ENCODE measurements around the gene LRRC4B. TPM values are rescaled to one million over a fixed set of nuclear protein-coding genes. Genes with fewer than 3 reads are reported as not detected.
A peak's percentile ranks its signal among the peaks of the same experiment; 100 is the strongest.

Gene LRRC4B
- total RNA-seq, 1 experiment from 2014 or later, result 0.54 TPM

DNA sequence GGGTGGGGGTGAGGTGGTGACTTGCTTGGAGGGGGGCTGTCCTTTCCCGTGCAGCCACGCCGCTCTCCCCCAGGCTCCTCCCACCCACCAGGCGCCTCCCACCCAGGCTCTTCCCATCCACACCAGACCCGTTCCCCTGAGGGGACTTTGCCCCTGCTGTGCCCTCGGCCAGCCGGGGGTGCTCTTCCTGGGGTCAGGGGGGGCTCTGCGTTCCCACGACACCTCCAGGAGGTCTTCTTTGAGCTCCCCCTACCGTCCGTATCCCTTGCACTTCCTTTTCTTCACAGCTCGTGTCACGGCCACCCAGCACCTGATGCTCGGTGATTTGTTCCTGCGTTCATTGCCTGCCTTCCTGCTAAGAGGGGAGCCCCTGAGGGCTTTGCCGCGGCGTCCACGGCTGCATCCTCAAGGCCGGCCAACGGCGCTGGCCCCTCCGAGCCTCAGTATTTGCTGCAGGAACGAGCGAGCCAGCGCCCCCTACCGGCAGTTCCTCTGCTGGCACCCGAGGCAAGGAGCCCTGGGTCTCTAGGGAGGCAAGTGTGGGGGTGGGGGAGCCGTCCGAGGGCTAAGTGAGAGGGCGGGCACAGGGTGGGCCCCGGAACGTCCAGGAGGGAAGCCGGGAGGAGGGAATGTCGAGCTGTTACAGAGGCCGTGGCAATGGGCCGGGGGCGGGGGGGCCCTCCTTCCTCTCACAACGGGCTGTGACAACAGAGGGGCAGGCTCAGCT lies 11.8 kb downstream of the LRRC4B start:
- ChIA-PET POLR2A (interaction anchor here (0.7 kb wide), 1 partner anchor 172 kb away, joined by 3 read pairs; no protein-coding TSS in a partner anchor), CTCF (interaction anchor here (0.5 to 2.5 kb wide), 34 partner anchors 9 to 961 kb away, joined by 3 to 25 read pairs (median 4); partner anchors contain the start of genes GPR32, JOSD2 and POLD1)
- Histone ChIP-seq H3K27me3 (replicated peaks; ENCODE audit: control insufficient read depth, insufficient read depth, low read length) (no peaks in the 10 kb centered on the region; the same call in 1 of the 2 replicates), H3K4me1 (peaks cover 11% of the 10 kb centered on the region), H3K9me3 (no peaks in the 10 kb centered on the region), H3K36me3 (ENCODE audit: control insufficient read depth, insufficient read depth, low read length) (no peaks in the 10 kb centered on the region), H3K4me3 (ENCODE audit: low read depth, low read length) (peak overlapping the region; percentile 45)
- peak overlapping the region; percentile 75 for H3K4me3 Mint-ChIP-seq (ENCODE audit: unreplicated experiment)
- no peaks in the 10 kb centered on the region for H3K9me3 Mint-ChIP-seq (ENCODE audit: unreplicated experiment)
- no TSS peak for BruUV-seq (replicated peaks)
- peaks cover 19% of the 10 kb centered on the region for H3K27me3 Mint-ChIP-seq (ENCODE audit: insufficient read depth, unreplicated experiment)
- no peaks in the 10 kb centered on the region for H3K36me3 Mint-ChIP-seq (ENCODE audit: insufficient read depth, unreplicated experiment)
- intact Hi-C loops (cut with micrococcal nuclease; ENCODE audit: unreplicated experiment), result loop anchor here (1.0 to 2.0 kb wide), 2 partner anchors 19 to 188 kb away; no protein-coding TSS in a partner anchor
- TF ChIP-seq, protein P1, sequence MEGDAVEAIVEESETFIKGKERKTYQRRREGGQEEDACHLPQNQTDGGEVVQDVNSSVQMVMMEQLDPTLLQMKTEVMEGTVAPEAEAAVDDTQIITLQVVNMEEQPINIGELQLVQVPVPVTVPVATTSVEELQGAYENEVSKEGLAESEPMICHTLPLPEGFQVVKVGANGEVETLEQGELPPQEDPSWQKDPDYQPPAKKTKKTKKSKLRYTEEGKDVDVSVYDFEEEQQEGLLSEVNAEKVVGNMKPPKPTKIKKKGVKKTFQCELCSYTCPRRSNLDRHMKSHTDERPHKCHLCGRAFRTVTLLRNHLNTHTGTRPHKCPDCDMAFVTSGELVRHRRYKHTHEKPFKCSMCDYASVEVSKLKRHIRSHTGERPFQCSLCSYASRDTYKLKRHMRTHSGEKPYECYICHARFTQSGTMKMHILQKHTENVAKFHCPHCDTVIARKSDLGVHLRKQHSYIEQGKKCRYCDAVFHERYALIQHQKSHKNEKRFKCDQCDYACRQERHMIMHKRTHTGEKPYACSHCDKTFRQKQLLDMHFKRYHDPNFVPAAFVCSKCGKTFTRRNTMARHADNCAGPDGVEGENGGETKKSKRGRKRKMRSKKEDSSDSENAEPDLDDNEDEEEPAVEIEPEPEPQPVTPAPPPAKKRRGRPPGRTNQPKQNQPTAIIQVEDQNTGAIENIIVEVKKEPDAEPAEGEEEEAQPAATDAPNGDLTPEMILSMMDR (IDR thresholded peaks at IDR 0.05; ENCODE audit: insufficient read depth in 1 of 2, low read depth in 1 of 2, low read length in 1 of 2, severe bottlenecking in 1 of 2, unreplicated experiment in 1 of 2), result peak; percentile 90 to 93
- DNase-seq, result peak; percentile 92 to 93
- H3K4me1 Mint-ChIP-seq (ENCODE audit: low read depth, unreplicated experiment), result peaks cover 6% of the 10 kb centered on the region
- peak overlapping the region; percentile 20 for H3K27ac Mint-ChIP-seq (ENCODE audit: unreplicated experiment)

DNA sequence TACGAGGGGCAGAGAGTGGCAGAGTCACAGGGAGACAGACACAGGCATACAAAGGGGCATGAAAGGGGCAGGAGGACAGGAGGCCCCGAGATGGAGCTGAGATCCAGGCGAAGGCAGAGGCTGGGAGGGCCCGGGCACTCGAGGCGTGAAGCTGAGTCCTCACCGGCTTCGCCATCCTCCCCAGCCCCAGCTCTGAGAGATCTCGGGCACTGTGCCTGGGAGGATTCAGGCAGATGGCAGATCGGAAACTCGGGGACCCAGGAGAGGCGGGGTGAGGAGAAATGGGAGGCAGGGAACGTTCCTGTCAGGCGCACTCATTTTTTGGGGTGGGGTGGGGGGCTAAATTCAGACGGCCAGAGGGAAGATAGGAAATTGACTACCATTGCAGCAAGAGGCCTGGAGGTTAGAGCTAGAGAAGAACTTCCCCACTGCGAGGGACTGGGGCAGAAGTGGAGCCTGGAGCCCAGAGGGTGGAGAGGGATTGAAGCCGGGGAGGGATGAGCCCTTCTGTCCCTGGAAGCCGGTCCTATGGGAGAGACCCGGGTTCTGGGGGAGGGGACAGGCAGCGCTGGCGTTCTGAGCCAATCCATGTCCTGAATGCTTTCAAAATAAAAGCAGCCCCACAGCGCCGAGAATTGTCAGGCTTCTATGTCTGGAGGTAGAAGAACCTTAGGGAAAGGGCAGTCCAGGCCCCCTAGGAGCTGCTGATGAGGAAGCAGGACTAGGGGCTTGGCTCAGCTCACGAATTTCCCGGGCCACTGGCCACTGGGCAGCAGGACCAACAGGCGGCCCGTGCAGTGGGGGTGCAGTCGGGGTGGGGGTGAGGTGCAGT lies 12.6 kb downstream of the LRRC4B start:
- peak overlapping the region; percentile 75 for H3K4me3 Mint-ChIP-seq (ENCODE audit: unreplicated experiment)
- TF ChIP-seq, protein P1 (IDR thresholded peaks at IDR 0.05; ENCODE audit: insufficient read depth in 1 of 2, low read depth in 1 of 2, low read length in 1 of 2, severe bottlenecking in 1 of 2, unreplicated experiment in 1 of 2), result no peak
- H3K4me3 ChIP-seq (ENCODE audit: low read depth, low read length), result peak overlapping the region; percentile 45
- CTCF ChIA-PET, result interaction anchor here (0.5 to 2.5 kb wide), 26 partner anchors 8 to 960 kb away, joined by 3 to 25 read pairs (median 4); partner anchors contain the start of genes GPR32, JOSD2 and POLD1
- H3K27ac Mint-ChIP-seq (ENCODE audit: unreplicated experiment), result no peak overlapping the region
- no peaks in the 10 kb centered on the region for H3K36me3 ChIP-seq (ENCODE audit: control insufficient read depth, insufficient read depth, low read length)
- H3K27me3 Mint-ChIP-seq (ENCODE audit: insufficient read depth, unreplicated experiment), result peaks cover 20% of the 10 kb centered on the region
- no peaks in the 10 kb centered on the region; the same call in 1 of the 2 replicates for H3K27me3 ChIP-seq (replicated peaks; ENCODE audit: control insufficient read depth, insufficient read depth, low read length)
- H3K9me3 ChIP-seq, result no peaks in the 10 kb centered on the region
- no peaks in the 10 kb centered on the region for H3K36me3 Mint-ChIP-seq (ENCODE audit: insufficient read depth, unreplicated experiment)
- peaks cover 6% of the 10 kb centered on the region for H3K4me1 Mint-ChIP-seq (ENCODE audit: low read depth, unreplicated experiment)
- POLR2A ChIA-PET, result no interaction called here
- H3K9me3 Mint-ChIP-seq (ENCODE audit: unreplicated experiment), result no peaks in the 10 kb centered on the region
- intact Hi-C loops (cut with micrococcal nuclease; ENCODE audit: unreplicated experiment), result loop anchor here (1.0 to 2.0 kb wide), 2 partner anchors 18 to 187 kb away; no protein-coding TSS in a partner anchor
- peak; percentile 45 to 70 for DNase-seq
- no TSS peak for BruUV-seq (replicated peaks)
- peaks cover 11% of the 10 kb centered on the region for H3K4me1 ChIP-seq

DNA sequence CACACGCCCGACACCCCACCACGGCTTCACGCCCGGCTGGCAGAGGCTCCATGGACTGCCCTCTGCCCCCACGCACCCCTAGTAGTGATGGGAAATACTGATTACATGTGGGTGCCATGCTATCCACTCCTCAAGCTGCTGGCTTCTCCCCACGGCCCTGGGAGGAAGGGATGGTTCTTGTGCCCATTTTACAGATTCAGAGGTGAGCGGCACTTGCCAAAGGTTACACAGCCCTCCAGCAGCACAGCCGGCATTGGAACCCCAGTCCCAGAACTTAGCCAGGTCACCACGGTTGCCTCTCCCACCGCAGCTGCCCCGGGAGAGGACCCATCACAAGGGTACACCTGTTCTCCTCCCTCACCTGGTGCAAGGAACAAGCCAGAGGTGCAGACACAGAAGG lies 13.2 kb downstream of the LRRC4B start:
- Mint-ChIP-seq H3K9me3 (ENCODE audit: unreplicated experiment) (no peaks in the 10 kb centered on the region), H3K4me1 (ENCODE audit: low read depth, unreplicated experiment) (peaks cover 6% of the 10 kb centered on the region)
- CTCF ChIA-PET, result interaction anchor here (1.8 to 2.5 kb wide), 2 partner anchors 17 kb away, joined by 11 to 25 read pairs; no protein-coding TSS in a partner anchor

More for the DNA sequence above, 13.2 kb downstream of the LRRC4B start:
- H3K27me3 Mint-ChIP-seq (ENCODE audit: insufficient read depth, unreplicated experiment), result peaks cover 26% of the 10 kb centered on the region
- DNase-seq, result no peak
- H3K4me3 Mint-ChIP-seq (ENCODE audit: unreplicated experiment), result peak overlapping the region; percentile 75
- H3K36me3 Mint-ChIP-seq (ENCODE audit: insufficient read depth, unreplicated experiment), result no peaks in the 10 kb centered on the region
- H3K4me1 ChIP-seq, result peaks cover 11% of the 10 kb centered on the region
- TF ChIP-seq, protein P1 (IDR thresholded peaks at IDR 0.05; ENCODE audit: insufficient read depth in 1 of 2, low read depth in 1 of 2, low read length in 1 of 2, severe bottlenecking in 1 of 2, unreplicated experiment in 1 of 2), result no peak
- POLR2A ChIA-PET, result no interaction called here
- H3K27me3 ChIP-seq (replicated peaks; ENCODE audit: control insufficient read depth, insufficient read depth, low read length), result no peaks in the 10 kb centered on the region; the same call in 1 of the 2 replicates
- intact Hi-C loops (cut with micrococcal nuclease; ENCODE audit: unreplicated experiment), result no loop called here
- H3K9me3 ChIP-seq, result no peaks in the 10 kb centered on the region
- H3K27ac Mint-ChIP-seq (ENCODE audit: unreplicated experiment), result no peak overlapping the region
- H3K36me3 ChIP-seq (ENCODE audit: control insufficient read depth, insufficient read depth, low read length), result no peaks in the 10 kb centered on the region
- H3K4me3 ChIP-seq (ENCODE audit: low read depth, low read length), result no peak overlapping the region
- no TSS peak for BruUV-seq (replicated peaks)

Data from Caco-2 (cell line).